ENCODE data around the gene HVCN1.

HVCN1 gene

DNA sequence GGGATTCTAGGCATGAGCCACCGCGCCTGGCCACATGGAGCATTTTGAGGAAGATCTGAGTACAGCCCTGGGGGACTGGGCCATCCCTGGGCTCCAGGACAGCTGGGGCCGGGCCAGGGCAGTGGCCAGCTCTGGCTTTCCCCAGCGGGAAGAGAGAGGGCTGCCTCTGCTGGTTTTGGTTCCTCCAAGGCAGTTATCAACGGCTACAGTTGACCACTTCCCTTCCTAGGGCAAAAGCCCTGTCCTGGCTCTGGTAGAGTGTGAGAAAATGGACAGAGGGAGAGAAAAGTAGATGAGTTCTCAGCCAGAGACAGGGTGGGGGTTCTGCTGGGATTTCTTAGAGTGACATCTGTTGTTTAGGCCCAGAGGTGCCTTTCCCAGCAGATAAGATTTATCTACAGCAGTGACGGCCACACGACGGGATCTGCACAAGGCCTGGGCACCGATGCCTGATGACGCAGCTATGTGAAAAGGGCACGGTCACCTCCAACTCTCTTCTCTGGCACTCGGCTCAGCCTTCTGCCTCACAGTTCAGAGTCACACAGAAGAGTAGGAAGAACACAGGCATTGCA is 5.5 kb upstream of the HVCN1 start:
- POLR2A ChIA-PET: no interaction called here
- TF ChIP-seq, protein P1, sequence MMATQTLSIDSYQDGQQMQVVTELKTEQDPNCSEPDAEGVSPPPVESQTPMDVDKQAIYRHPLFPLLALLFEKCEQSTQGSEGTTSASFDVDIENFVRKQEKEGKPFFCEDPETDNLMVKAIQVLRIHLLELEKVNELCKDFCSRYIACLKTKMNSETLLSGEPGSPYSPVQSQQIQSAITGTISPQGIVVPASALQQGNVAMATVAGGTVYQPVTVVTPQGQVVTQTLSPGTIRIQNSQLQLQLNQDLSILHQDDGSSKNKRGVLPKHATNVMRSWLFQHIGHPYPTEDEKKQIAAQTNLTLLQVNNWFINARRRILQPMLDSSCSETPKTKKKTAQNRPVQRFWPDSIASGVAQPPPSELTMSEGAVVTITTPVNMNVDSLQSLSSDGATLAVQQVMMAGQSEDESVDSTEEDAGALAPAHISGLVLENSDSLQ (IDR thresholded peaks at IDR 0.05): no peak
- TF ChIP-seq ZNF384 (IDR thresholded peaks at IDR 0.05) (no peak), SUZ12 (IDR thresholded peaks at IDR 0.05) (no peak), FOXK2 (IDR thresholded peaks at IDR 0.05) (no peak), HDGF (IDR thresholded peaks at IDR 0.05; ENCODE audit: borderline replicate concordance) (no peak), SP1 (IDR thresholded peaks at IDR 0.05) (no peak), LEF1 (IDR thresholded peaks at IDR 0.05; ENCODE audit: borderline replicate concordance) (no peak), TARDBP (IDR thresholded peaks at IDR 0.05) (no peak), FOXM1 (IDR thresholded peaks at IDR 0.05; ENCODE audit: borderline replicate concordance) (no peak), L3MBTL2 (conservative IDR thresholded peaks at IDR 0.05) (no peak), ELF4 (IDR thresholded peaks at IDR 0.05) (no peak), NFRKB (IDR thresholded peaks at IDR 0.05) (no peak), ARNT (IDR thresholded peaks at IDR 0.05) (no peak), CTBP1 (IDR thresholded peaks at IDR 0.05; ENCODE audit: borderline replicate concordance) (no peak), BHLHE40 (IDR thresholded peaks at IDR 0.05; ENCODE audit: borderline replicate concordance) (no peak), FOXA1 (IDR thresholded peaks at IDR 0.05) (no peak)
- no peak for DNase-seq (ENCODE audit: extremely low spot score)
- CTCF ChIA-PET: interaction anchor here (1.1 to 1.5 kb wide), 2 partner anchors 16 to 40 kb away, joined by 3 read pairs; no protein-coding TSS in a partner anchor

DNA sequence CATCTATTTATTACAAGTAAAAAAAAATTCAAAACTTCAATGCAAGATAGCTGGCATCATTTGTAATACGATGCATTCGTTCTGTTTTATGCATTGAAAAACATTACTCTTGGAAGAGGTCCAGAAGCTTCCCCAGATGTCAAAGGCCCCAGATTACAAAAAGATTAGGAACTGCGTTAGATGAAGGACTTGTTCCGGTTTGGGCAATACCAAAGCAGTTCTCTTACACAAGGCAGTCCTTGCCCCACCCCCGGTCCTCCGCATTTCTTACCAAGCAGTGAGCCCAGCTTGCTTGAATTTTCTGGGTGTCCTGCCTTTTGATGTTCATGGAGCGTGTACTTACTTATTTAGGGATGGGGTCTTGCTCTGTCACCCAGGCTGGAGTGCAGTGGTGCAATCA is 4.8 kb upstream of the HVCN1 start:
- DNase-seq (ENCODE audit: extremely low spot score): no peak
- POLR2A ChIA-PET: no interaction called here
- CTCF ChIA-PET: interaction anchor here (1.1 to 1.5 kb wide), 2 partner anchors 15 to 40 kb away, joined by 3 read pairs; no protein-coding TSS in a partner anchor

GRCh38 chr12:110690127-110690430 is 1.2 kb upstream of the HVCN1 start:
- DNase-seq (ENCODE audit: extremely low spot score): no peak
- CTCF ChIA-PET: no interaction called here
- POLR2A ChIA-PET: no interaction called here
- no peak for TF ChIP-seq SUZ12 (IDR thresholded peaks at IDR 0.05)
- TF ChIP-seq LEF1 (IDR thresholded peaks at IDR 0.05; ENCODE audit: borderline replicate concordance): no peak

More for the DNA sequence above, 4.8 kb upstream of the HVCN1 start:
- TF ChIP-seq L3MBTL2 (conservative IDR thresholded peaks at IDR 0.05): no peak
- TF ChIP-seq BHLHE40 (IDR thresholded peaks at IDR 0.05; ENCODE audit: borderline replicate concordance): no peak
- no peak for TF ChIP-seq LEF1 (IDR thresholded peaks at IDR 0.05; ENCODE audit: borderline replicate concordance)
- no peak for TF ChIP-seq ARNT (IDR thresholded peaks at IDR 0.05)
- TF ChIP-seq ELF4 (IDR thresholded peaks at IDR 0.05): no peak
- no peak for TF ChIP-seq HDGF (IDR thresholded peaks at IDR 0.05; ENCODE audit: borderline replicate concordance)
- no peak for TF ChIP-seq FOXA1 (IDR thresholded peaks at IDR 0.05)
- no peak for TF ChIP-seq ZNF384 (IDR thresholded peaks at IDR 0.05)
- no peak for TF ChIP-seq CTBP1 (IDR thresholded peaks at IDR 0.05; ENCODE audit: borderline replicate concordance)
- TF ChIP-seq SP1 (IDR thresholded peaks at IDR 0.05): no peak
- TF ChIP-seq SUZ12 (IDR thresholded peaks at IDR 0.05): no peak
- TF ChIP-seq, protein P1 (IDR thresholded peaks at IDR 0.05): no peak
- TF ChIP-seq FOXM1 (IDR thresholded peaks at IDR 0.05; ENCODE audit: borderline replicate concordance): no peak

DNA sequence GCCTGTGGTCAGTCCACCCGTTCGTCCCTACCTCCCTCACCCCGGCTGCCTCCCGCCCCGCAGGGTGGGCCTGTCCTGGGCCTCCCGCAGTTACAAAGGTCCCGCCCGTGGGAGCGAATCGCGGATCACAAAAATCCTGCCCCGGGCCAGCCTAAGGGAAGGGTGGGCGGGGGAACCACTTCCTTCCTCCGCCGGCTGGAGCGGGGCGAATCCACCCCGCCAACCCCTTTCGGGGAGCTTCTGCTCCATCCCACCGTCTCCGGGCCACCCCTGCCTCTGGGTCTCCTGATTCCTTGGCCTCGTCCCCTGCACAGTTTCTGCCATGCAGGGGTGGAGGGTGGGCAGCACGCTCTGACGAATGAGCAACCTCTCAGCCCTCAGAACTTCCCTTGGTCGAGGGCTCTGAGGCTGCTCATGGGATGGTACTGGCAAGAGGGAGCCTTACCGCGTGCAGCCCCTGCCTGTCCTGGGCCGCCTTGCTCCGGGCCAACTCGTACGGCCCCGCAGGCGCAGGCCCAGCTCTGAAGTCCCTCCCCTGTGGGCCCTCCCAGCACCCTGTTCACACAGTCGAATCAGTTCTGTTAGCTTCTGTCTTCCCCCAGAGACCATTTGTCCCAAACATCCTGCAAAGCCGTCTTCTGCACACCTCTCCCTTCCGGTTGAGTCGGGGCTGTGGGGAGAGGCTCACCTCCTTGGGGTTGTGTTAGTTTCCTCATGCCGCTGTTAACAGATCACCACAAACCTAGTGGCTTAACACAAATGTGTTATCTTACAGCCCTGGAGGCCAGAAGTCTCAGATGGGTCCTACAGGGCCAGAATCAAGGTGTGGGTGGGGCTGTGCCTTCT is 589 bp upstream of the HVCN1 start:
- no peak for TF ChIP-seq TARDBP (IDR thresholded peaks at IDR 0.05)
- no peak for TF ChIP-seq ZNF384 (IDR thresholded peaks at IDR 0.05)
- no peak for TF ChIP-seq ELF4 (IDR thresholded peaks at IDR 0.05)
- TF ChIP-seq FOXA1 (IDR thresholded peaks at IDR 0.05): no peak
- TF ChIP-seq SUZ12 (IDR thresholded peaks at IDR 0.05): no peak
- no peak for TF ChIP-seq NFRKB (IDR thresholded peaks at IDR 0.05)
- TF ChIP-seq SP1 (IDR thresholded peaks at IDR 0.05): no peak
- TF ChIP-seq HDGF (IDR thresholded peaks at IDR 0.05; ENCODE audit: borderline replicate concordance): no peak
- TF ChIP-seq LEF1 (IDR thresholded peaks at IDR 0.05; ENCODE audit: borderline replicate concordance): no peak
- no peak for TF ChIP-seq ARNT (IDR thresholded peaks at IDR 0.05)
- no peak for TF ChIP-seq FOXM1 (IDR thresholded peaks at IDR 0.05; ENCODE audit: borderline replicate concordance)
- TF ChIP-seq L3MBTL2 (conservative IDR thresholded peaks at IDR 0.05): no peak
- TF ChIP-seq BHLHE40 (IDR thresholded peaks at IDR 0.05; ENCODE audit: borderline replicate concordance): no peak
- no peak for TF ChIP-seq FOXK2 (IDR thresholded peaks at IDR 0.05)
- no peak for TF ChIP-seq CTBP1 (IDR thresholded peaks at IDR 0.05; ENCODE audit: borderline replicate concordance)
- TF ChIP-seq, protein P1 (IDR thresholded peaks at IDR 0.05): no peak
- no peak for DNase-seq (ENCODE audit: extremely low spot score)
- ChIA-PET CTCF (interaction anchor here (0.6 kb wide), 1 partner anchor 630 kb away, joined by 3 read pairs; no protein-coding TSS in a partner anchor), POLR2A (no interaction called here)

DNA sequence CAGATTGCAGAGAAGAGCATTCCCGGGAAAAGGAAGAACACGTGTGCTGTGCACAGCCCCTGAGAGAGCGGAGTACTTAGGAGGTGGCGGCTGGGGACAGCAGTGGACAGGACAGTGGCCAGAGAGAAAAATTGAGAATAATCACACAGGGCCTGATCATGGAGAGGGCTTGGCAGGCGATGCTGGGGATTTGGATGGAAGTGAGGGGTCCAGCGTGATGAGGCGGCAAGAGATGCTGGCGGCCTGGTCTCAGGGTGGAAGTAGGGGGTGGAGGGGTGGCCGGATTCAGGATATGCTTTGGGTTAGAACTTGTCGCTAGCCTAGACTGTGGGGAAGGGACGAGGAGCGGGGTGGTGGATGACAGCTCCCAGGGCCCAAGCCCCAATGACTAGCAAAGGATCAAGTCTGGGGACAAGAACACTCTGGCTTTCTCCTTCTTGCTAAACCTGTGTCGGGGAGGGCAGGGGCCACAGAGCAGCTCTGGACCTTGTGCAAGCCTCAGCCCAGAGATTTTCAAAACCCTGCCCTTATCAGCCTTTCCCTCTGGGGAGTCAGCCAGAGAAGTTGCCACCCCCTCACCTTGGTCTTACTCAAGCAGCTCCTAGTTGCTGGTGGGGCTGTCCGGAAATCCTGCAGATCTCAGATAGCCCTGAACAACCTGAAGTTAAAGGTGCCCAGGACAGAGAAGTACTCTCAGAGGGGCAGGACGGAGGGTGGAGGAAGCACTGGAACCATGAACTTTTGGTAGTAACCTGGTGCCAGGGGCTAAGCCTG is 1.3 kb downstream of the HVCN1 start:
- CTCF ChIA-PET: no interaction called here
- POLR2A ChIA-PET: no interaction called here
- TF ChIP-seq ELF4 (IDR thresholded peaks at IDR 0.05) (no peak), TARDBP (IDR thresholded peaks at IDR 0.05) (no peak), LEF1 (IDR thresholded peaks at IDR 0.05; ENCODE audit: borderline replicate concordance) (no peak), SP1 (IDR thresholded peaks at IDR 0.05) (no peak), BHLHE40 (IDR thresholded peaks at IDR 0.05; ENCODE audit: borderline replicate concordance) (no peak), CTBP1 (IDR thresholded peaks at IDR 0.05; ENCODE audit: borderline replicate concordance) (no peak), FOXA1 (IDR thresholded peaks at IDR 0.05) (no peak), FOXM1 (IDR thresholded peaks at IDR 0.05; ENCODE audit: borderline replicate concordance) (no peak), SUZ12 (IDR thresholded peaks at IDR 0.05) (no peak), FOXK2 (IDR thresholded peaks at IDR 0.05) (no peak), HDGF (IDR thresholded peaks at IDR 0.05; ENCODE audit: borderline replicate concordance) (no peak), ZNF384 (IDR thresholded peaks at IDR 0.05) (no peak), L3MBTL2 (conservative IDR thresholded peaks at IDR 0.05) (no peak), ARNT (IDR thresholded peaks at IDR 0.05) (no peak)
- TF ChIP-seq, protein P1 (IDR thresholded peaks at IDR 0.05): no peak
- DNase-seq (ENCODE audit: extremely low spot score): no peak
